Neural progenitor cell (in vitro differentiated cells): ENCODE data around the gene MYORG. TPM values are rescaled to one million over a fixed set of nuclear protein-coding genes. Genes with fewer than 3 reads are reported as not detected.

Experiments
- DNase-seq: peaks from one replicate; pipeline ENCODE4 v3.0.0-alpha.2; 2016; ENCODE audit warnings: low spot score
- H2AFZ ChIP-seq: fragments of 200-600 bp; sonication (generic); replicated peaks from 2 replicates; pipeline ENCODE4 v1.6.1; 2016; ENCODE audit warnings: antibody characterized with exemption
- H3F3A ChIP-seq: fragments of 200-600 bp; sonication (generic); 2 replicates; pipeline ENCODE4 v1.6.1; 2016; ENCODE audit warnings: antibody characterized with exemption, low read depth
- H3K27ac ChIP-seq: fragments of 200-600 bp; sonication (generic); 2 replicates; pipeline ENCODE4 v1.5.1; 2016; ENCODE audit warnings: mild to moderate bottlenecking
- H3K27me3 ChIP-seq: fragments of 200-600 bp; sonication (generic); 2 replicates; pipeline ENCODE4 v1.6.1; 2016; ENCODE audit warnings: mild to moderate bottlenecking, moderate library complexity
- H3K36me3 ChIP-seq: fragments of 200-600 bp; sonication (generic); 2 replicates; pipeline ENCODE4 v1.5.1; 2016
- H3K4me1 ChIP-seq: fragments of 200-600 bp; sonication (generic); 2 replicates; pipeline ENCODE4 v1.6.1; 2016; ENCODE audit warnings: mixed run types
- H3K4me2 ChIP-seq: fragments of 200-600 bp; sonication (generic); 2 replicates; pipeline ENCODE4 v1.6.1; 2016
- H3K4me3 ChIP-seq: fragments of 200-600 bp; sonication (generic); 2 replicates; pipeline ENCODE4 v1.5.1; 2016
- H3K79me2 ChIP-seq: fragments of 200-600 bp; sonication (generic); 2 replicates; pipeline ENCODE4 v1.6.1; 2016; ENCODE audit warnings: low read depth
- H3K9ac ChIP-seq: fragments of 200-600 bp; sonication (generic); 2 replicates; pipeline ENCODE4 v1.6.1; 2016
- H3K9me3 ChIP-seq: fragments of 200-600 bp; sonication (generic); 2 replicates; pipeline ENCODE4 v1.5.1; 2016; ENCODE audit warnings: low read depth
- H4K20me1 ChIP-seq: fragments of 200-600 bp; sonication (generic); 2 replicates; pipeline ENCODE4 v1.6.1; 2016; ENCODE audit warnings: low read depth
- H3K27ac Mint-ChIP-seq: 3 replicates; pipeline ENCODE4 v1.8.0; 2021; ENCODE audit warnings: mixed read lengths
- H3K27me3 Mint-ChIP-seq: 2 replicates; pipeline ENCODE4 v1.8.0; 2022; ENCODE audit warnings: low read depth, mild to moderate bottlenecking, inconsistent platforms, moderate library complexity, mixed read lengths; ENCODE audit not compliant: insufficient read depth
- H3K36me3 Mint-ChIP-seq: 3 replicates; pipeline ENCODE4 v1.8.0; 2021; ENCODE audit warnings: mixed read lengths
- H3K4me1 Mint-ChIP-seq: 3 replicates; pipeline ENCODE4 v1.8.0; 2021; ENCODE audit warnings: mixed read lengths
- H3K4me3 Mint-ChIP-seq: 3 replicates; pipeline ENCODE4 v1.8.0; 2021; ENCODE audit warnings: mild to moderate bottlenecking, moderate library complexity, mixed read lengths
- H3K9me3 Mint-ChIP-seq: 3 replicates; pipeline ENCODE4 v1.8.0; 2020; ENCODE audit warnings: mixed read lengths
- CTCF ChIP-seq: fragments of 200-600 bp; sonication (generic); IDR thresholded peaks from 2 replicates; pipeline ENCODE4 v1.5.1; 2017; ENCODE audit warnings: antibody characterized with exemption, mild to moderate bottlenecking
- EZH2 ChIP-seq: fragments of 200-600 bp; sonication (generic); IDR thresholded peaks from 2 replicates; pipeline ENCODE4 v1.6.1; 2017; ENCODE audit warnings: antibody characterized with exemption, mild to moderate bottlenecking, moderate library complexity
- EZH2phosphoT487 ChIP-seq: fragments of 200-600 bp; sonication (generic); IDR thresholded peaks from 2 replicates; pipeline ENCODE4 v1.6.1; 2017; ENCODE audit warnings: antibody characterized with exemption
- total RNA-seq: library from RNA; depleted of rRNA; stranded (reverse); fragments of >200 nt; gene quantifications from 2 replicates; pipeline ENCODE4 v1.2.3, GENCODE V29; 2015; ENCODE audit warnings: low replicate concordance

The MYORG gene
- total RNA-seq, 1 donor from 2014 or later: 0.04 TPM

- H2AFZ ChIP-seq: no peak overlapping the region
- TF ChIP-seq CTCF (peak; percentile 100), EZH2 (no peak)
- no peak overlapping the region for H3K9ac ChIP-seq
- H3K4me3 ChIP-seq: no peak overlapping the region
- no peaks in the 10 kb centered on the region for H3F3A ChIP-seq
- no peaks in the 10 kb centered on the region for H3K27me3 ChIP-seq
- H3K4me2 ChIP-seq: no peak overlapping the region
- no peaks in the 10 kb centered on the region for H3K4me1 Mint-ChIP-seq
- H3K27me3 Mint-ChIP-seq: no peaks in the 10 kb centered on the region
- no peak overlapping the region for H3K4me3 Mint-ChIP-seq
- H3K79me2 ChIP-seq: no peaks in the 10 kb centered on the region
- no peaks in the 10 kb centered on the region for H3K4me1 ChIP-seq
- peaks cover 3% of the 10 kb centered on the region for H4K20me1 ChIP-seq
- no peaks in the 10 kb centered on the region for H3K9me3 Mint-ChIP-seq
- DNase-seq: peak; percentile 81
- H3K36me3 Mint-ChIP-seq: peaks cover 5% of the 10 kb centered on the region
- no peak overlapping the region for H3K27ac ChIP-seq
- no peaks in the 10 kb centered on the region for H3K36me3 ChIP-seq
- no peaks in the 10 kb centered on the region for H3K9me3 ChIP-seq
- H3K27ac Mint-ChIP-seq: no peak overlapping the region
These were observed 27.1 kb upstream of the MYORG start for GRCh38 chr9:34403554-34404380.

DNA sequence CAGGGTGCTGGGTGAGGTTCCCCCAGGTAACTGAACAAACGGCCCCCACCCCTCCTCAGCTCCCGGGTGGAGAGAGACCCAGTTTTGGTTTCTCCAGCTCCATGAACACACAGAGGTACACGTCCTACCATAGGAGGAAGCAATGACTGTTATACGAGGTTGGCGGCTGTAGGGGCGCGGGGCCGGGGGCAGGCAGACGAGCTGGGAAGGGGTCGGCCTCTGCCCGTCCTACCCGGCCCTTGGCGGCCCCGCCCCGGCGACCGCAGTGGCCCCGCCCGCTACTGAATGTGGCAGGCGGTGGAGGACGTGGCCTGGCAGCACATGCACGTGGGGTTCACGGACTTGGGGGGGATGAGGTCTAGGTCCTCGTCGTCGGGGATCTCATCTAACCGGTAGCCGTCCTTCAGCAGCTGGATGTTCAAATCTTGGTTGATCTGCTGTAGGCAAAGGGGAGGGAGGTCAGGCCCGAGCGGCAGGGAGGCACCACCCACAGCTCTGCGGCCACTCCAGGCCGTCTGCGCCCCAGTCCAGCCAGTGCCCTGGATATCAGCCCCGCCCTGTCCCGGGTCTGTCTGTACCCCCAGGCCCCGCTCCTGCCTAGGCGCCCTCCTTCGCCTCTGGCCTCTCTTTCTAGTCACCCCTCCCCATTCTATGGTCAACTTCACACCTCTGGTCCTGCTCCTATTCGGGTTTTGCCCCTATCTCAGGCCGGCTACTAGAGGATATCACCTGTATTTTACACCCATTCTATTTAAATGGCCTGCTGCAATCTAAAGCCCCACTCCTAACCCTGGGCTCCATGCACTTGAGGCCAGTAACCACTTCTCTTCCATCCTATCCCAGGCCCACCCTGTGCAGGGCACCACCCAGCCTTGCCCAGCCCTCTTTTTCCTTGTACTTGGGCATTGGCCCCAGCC, 24.2 kb upstream of the MYORG start:
- Histone ChIP-seq H3K36me3 (no peaks in the 10 kb centered on the region), H3K4me3 (no peak overlapping the region), H2AFZ (no peak overlapping the region), H3K27me3 (no peaks in the 10 kb centered on the region), H4K20me1 (peaks cover 3% of the 10 kb centered on the region), H3K4me2 (no peak overlapping the region), H3F3A (no peaks in the 10 kb centered on the region), H3K9me3 (no peaks in the 10 kb centered on the region), H3K4me1 (no peaks in the 10 kb centered on the region), H3K9ac (no peak overlapping the region), H3K27ac (no peak overlapping the region), H3K79me2 (no peaks in the 10 kb centered on the region)
- H3K4me3 Mint-ChIP-seq: no peak overlapping the region
- no peak for DNase-seq
- peaks cover 5% of the 10 kb centered on the region for H3K36me3 Mint-ChIP-seq
- no peak for TF ChIP-seq EZH2phosphoT487
- TF ChIP-seq EZH2: no peak
- TF ChIP-seq CTCF: no peak
- H3K27ac Mint-ChIP-seq: no peak overlapping the region
- no peaks in the 10 kb centered on the region for H3K4me1 Mint-ChIP-seq
- no peaks in the 10 kb centered on the region for H3K9me3 Mint-ChIP-seq
- no peaks in the 10 kb centered on the region for H3K27me3 Mint-ChIP-seq

DNA sequence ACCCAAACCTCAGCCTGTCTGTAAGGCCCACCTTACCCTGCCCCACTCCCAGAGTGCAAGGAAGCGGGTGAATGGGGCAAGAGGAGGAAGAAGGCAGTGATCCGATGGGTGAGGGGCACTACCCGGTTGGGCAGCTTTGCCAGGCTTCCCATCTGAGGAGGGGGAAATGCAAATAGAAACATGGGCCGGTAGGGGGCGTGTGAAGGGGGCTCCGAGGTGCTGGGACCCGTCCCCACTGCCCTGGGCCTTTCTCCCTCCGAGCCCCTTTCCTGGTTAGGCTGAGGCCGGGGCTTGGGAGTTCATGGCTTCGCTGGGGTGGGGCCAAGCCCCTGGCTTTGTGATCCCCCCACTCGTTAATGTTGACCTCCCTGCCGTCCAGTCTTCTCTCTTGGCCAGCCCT, 23.6 kb upstream of the MYORG start:
- Mint-ChIP-seq H3K4me1 (no peaks in the 10 kb centered on the region), H3K27me3 (no peaks in the 10 kb centered on the region), H3K4me3 (no peak overlapping the region), H3K36me3 (peaks cover 5% of the 10 kb centered on the region), H3K27ac (no peak overlapping the region), H3K9me3 (no peaks in the 10 kb centered on the region)
- no peak overlapping the region for H3K4me3 ChIP-seq
- H3K27me3 ChIP-seq: no peaks in the 10 kb centered on the region
- TF ChIP-seq CTCF (peak; percentile 55), EZH2phosphoT487 (no peak)
- H4K20me1 ChIP-seq: peaks cover 3% of the 10 kb centered on the region
- H3K27ac ChIP-seq: no peak overlapping the region
- H2AFZ ChIP-seq: no peak overlapping the region
- no peaks in the 10 kb centered on the region for H3K79me2 ChIP-seq
- no peak overlapping the region for H3K4me2 ChIP-seq
- H3K9me3 ChIP-seq: no peaks in the 10 kb centered on the region
- DNase-seq: peak; percentile 58
- H3K4me1 ChIP-seq: no peaks in the 10 kb centered on the region
- H3K36me3 ChIP-seq: no peaks in the 10 kb centered on the region
- no peak overlapping the region for H3K9ac ChIP-seq
- no peaks in the 10 kb centered on the region for H3F3A ChIP-seq
